Stimulated activated CD8-positive, alpha-beta memory T cell treated with anti-CD3 and anti-CD28 coated beads, Interleukin-4, amount 100 ng/mL, for 4 hours (primary cell): Measurements from ENCODE around the gene SFT2D3.
A peak's percentile ranks its signal among the peaks of the same experiment; 100 is the strongest.

Source experiments
- DNase-seq, 2 donors: peaks; one replicate each; pipeline ENCODE4 v3.0.0-alpha.2; 2020; ENCODE audit warnings: low read depth in 2 of 2, low spot score in 1 of 2

SFT2D3 gene

GRCh38 chr2:127701193-127701650 lies at the start of gene SFT2D3:
Gene SFT2D3 (plus strand): TSS chr2:127701497. CDS start chr2:127701529, 32 bp downstream.
- peak; percentile 80 to 81 for DNase-seq

GRCh38 chr2:127651971-127652550 lies 49.2 kb upstream of the SFT2D3 start:
- DNase-seq: no peak

GRCh38 chr2:127652786-127653357 lies 48.4 kb upstream of the SFT2D3 start:
- DNase-seq: no peak

- DNase-seq: no peak
These were observed 47.7 kb upstream of the SFT2D3 start for GRCh38 chr2:127653421-127654083.

GRCh38 chr2:127654084-127654837 lies 47.0 kb upstream of the SFT2D3 start:
- no peak for DNase-seq

- DNase-seq: no peak
These were observed 46.5 kb upstream of the SFT2D3 start for GRCh38 chr2:127654838-127655175.

- DNase-seq: no peak
These were observed 45.9 kb upstream of the SFT2D3 start for GRCh38 chr2:127655209-127656073.

GRCh38 chr2:127656569-127657231 lies 44.6 kb upstream of the SFT2D3 start:
- no peak for DNase-seq

- DNase-seq: no peak
These were observed 44.1 kb upstream of the SFT2D3 start for GRCh38 chr2:127657232-127657595.

GRCh38 chr2:127658146-127658545 lies 43.2 kb upstream of the SFT2D3 start:
- no peak for DNase-seq

- no peak for DNase-seq
These were observed 42.5 kb upstream of the SFT2D3 start for GRCh38 chr2:127658641-127659407.

GRCh38 chr2:127659408-127660290 lies 41.6 kb upstream of the SFT2D3 start:
- DNase-seq: no peak

- no peak for DNase-seq
These were observed 41.1 kb upstream of the SFT2D3 start for GRCh38 chr2:127660291-127660578.

- no peak for DNase-seq
These were observed 40.1 kb upstream of the SFT2D3 start for GRCh38 chr2:127661072-127661649.

GRCh38 chr2:127661949-127662510 lies 39.3 kb upstream of the SFT2D3 start:
- no peak for DNase-seq

GRCh38 chr2:127662937-127663565 lies 38.2 kb upstream of the SFT2D3 start:
- no peak for DNase-seq

GRCh38 chr2:127663566-127664064 lies 37.7 kb upstream of the SFT2D3 start:
- DNase-seq: no peak
